ENCODE data around the gene WDR90. TPM values are rescaled to one million over a fixed set of nuclear protein-coding genes. Genes with fewer than 3 reads are reported as not detected.

The WDR90 gene
- total and polyA plus RNA-seq, 8 donors: 14.7 to 91.3 (median 22.3) TPM

DNA sequence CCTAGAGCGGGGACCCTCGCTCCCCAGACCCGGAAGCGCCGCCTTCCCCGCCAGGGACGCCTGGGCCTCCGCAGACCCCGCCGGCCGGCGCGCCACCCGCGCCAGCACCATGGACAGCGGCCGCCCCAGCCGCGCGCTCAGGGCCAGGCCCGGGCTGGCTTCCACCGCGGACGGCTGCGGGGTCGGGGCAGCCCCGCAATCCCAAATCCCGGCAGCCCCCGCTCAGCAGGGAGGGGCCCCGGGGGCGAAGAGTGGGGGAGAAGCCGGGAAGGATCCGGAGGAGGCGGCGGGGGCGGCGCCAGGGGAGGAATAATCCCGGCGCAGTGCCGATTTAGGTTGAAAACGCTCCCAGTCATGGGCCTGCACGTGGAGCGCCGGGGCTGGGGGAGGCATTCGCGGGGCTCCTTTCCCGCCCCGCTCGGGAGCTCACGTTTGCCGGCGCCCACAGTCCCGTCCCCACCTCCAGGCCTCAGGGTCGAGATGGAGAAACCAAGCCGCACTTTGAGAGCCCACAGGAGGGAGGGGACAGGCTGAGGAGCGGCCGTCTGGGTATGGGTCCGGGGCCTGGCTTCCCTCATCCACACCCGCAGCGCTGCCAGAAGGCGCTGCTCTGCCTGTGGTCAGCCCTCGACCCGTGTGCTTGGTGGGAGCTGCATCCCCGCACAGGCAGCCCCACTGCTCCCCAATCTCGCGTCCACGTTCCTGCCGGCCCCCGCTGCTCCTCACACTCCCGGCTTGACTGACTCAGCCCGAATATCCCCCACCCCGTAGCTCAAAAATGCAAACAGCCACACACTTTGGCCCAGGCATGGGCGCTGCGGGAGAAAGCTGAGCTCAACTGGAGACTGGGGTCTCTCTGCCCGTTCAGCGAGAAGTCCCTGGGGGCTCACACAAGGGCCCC lies 51.8 kb downstream of the WDR90 start:
- Histone ChIP-seq H3K4me1 (peaks cover 0 to under 1% (median 0%) of the 10 kb centered on the region in 3 donors), H3K36me3 (no peaks in the 10 kb centered on the region), H3K27ac (no peak overlapping the region), H3K9me3 (no peaks in the 10 kb centered on the region), H3K4me3 (peak overlapping the region in 1 of 4 donors; percentile 14), H3K27me3 (peaks cover 0 to 47% (median 14%) of the 10 kb centered on the region in 4 donors)
- intact Hi-C loops (cut with DNase I): loop anchor here in 1 of 3 donors (10.0 kb wide), 1 partner anchor 84 kb away; the partner anchor contains the start of genes CHTF18 and RPUSD1
- FAIRE-seq (no peak), ATAC-seq (peak; percentile 66 to 85 (median 72)), DNase-seq (peak in 2 of 6 donors; percentile 46 to 85)
- TF ChIP-seq, protein P1, sequence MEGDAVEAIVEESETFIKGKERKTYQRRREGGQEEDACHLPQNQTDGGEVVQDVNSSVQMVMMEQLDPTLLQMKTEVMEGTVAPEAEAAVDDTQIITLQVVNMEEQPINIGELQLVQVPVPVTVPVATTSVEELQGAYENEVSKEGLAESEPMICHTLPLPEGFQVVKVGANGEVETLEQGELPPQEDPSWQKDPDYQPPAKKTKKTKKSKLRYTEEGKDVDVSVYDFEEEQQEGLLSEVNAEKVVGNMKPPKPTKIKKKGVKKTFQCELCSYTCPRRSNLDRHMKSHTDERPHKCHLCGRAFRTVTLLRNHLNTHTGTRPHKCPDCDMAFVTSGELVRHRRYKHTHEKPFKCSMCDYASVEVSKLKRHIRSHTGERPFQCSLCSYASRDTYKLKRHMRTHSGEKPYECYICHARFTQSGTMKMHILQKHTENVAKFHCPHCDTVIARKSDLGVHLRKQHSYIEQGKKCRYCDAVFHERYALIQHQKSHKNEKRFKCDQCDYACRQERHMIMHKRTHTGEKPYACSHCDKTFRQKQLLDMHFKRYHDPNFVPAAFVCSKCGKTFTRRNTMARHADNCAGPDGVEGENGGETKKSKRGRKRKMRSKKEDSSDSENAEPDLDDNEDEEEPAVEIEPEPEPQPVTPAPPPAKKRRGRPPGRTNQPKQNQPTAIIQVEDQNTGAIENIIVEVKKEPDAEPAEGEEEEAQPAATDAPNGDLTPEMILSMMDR (IDR thresholded peaks at IDR 0.05): no peak
- 6 to 8% methylated on average over 52 to 76 of the region's 76 CpGs for WGBS, 2 donors

DNA sequence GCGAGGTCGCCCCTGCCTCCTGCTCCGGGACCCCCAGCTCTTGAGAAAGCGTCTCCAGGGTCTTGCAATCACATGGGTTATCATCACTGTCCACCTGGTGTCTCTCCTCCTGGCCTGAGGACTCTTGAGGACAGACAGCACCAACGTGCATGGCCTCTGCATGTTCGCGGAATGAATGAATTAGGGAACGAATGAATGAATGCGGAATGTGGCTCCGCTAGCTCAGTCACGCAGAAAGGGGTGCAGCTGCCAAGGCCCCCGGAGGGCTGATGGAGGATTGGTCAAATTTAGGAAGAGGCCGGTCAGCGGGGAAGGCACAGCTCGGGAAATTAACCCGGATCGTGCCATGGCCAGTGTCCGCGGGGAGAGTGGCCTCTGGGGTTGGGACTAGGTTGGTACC lies 53.2 kb downstream of the WDR90 start:
- Histone ChIP-seq H3K27me3 (peaks cover 0 to 40% (median 14%) of the 10 kb centered on the region in 4 donors), H3K4me3 (no peak overlapping the region), H3K9me3 (no peaks in the 10 kb centered on the region), H3K27ac (no peak overlapping the region), H3K36me3 (no peaks in the 10 kb centered on the region), H3K4me1 (no peaks in the 10 kb centered on the region)
- TF ChIP-seq, protein P1 (IDR thresholded peaks at IDR 0.05): no peak
- ATAC-seq (no peak), FAIRE-seq (no peak), DNase-seq (no peak)
- intact Hi-C loops (cut with DNase I): loop anchor here in 1 of 3 donors (10.0 kb wide), 1 partner anchor 82 kb away; the partner anchor contains the start of genes CHTF18 and RPUSD1
- 68 to 78% methylated on average over 19 of the region's 19 CpGs for WGBS, 2 donors

DNA sequence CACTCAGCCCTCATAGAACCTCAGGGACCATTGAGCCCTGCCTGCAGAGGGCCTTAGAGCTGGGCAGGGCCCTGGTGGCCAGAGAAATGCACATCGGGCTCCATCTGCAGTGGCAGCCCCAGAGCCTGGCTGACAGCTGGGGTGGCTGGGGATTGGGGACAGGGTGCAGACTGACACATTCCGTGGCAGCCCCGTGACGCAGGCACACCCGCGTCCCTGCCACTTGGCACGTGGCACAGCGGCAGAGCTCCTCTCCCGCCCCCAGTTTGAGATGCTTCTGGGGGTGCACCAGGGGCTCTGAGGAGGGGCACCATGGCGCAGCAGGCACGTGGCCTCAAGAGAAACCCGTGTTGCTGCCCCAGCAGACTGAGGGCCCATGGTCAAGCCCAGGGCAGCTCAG lies 54.2 kb downstream of the WDR90 start:
- FAIRE-seq (no peak), ATAC-seq (no peak), DNase-seq (no peak)
- TF ChIP-seq, protein P1 (IDR thresholded peaks at IDR 0.05): no peak
- Histone ChIP-seq H3K36me3 (no peaks in the 10 kb centered on the region), H3K27me3 (peaks cover 0 to 46% (median 14%) of the 10 kb centered on the region in 4 donors), H3K9me3 (no peaks in the 10 kb centered on the region), H3K27ac (no peak overlapping the region), H3K4me3 (no peak overlapping the region), H3K4me1 (no peaks in the 10 kb centered on the region)
- intact Hi-C loops (cut with DNase I): loop anchor here in 1 of 3 donors (10.0 kb wide), 1 partner anchor 81 kb away; the partner anchor contains the start of genes CHTF18 and RPUSD1
- 68 to 70% methylated on average over 10 to 12 of the region's 12 CpGs for WGBS, 2 donors

DNA sequence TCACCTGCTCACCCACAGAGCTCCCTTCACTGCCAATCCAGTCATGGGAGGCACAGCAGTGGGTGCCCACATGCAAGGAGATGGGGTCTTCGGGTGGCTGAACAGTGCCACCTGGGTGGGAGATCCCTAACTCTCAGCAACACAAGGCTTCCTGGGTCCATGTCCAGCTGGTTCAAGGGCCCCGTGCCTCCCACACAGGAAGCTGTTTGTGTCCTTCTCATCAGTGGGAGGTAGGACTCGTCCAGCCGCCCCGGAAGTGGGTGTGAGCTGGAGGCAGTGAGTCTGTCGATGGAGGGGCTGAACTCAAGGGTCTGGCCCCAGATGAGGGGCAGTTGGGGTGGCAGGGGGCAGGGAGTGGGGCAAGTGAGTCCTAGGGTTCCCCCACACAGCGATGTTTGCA lies 54.9 kb downstream of the WDR90 start:
- peaks cover 0 to 46% (median 14%) of the 10 kb centered on the region in 4 donors for H3K27me3 ChIP-seq
- H3K9me3 ChIP-seq: no peaks in the 10 kb centered on the region
- H3K4me3 ChIP-seq: no peak overlapping the region
- 48 to 70% methylated on average over 7 of the region's 7 CpGs for WGBS, 2 donors
- intact Hi-C loops (cut with DNase I): loop anchor here in 1 of 3 donors (10.0 kb wide), 1 partner anchor 81 kb away; the partner anchor contains the start of genes CHTF18 and RPUSD1
- TF ChIP-seq, protein P1 (IDR thresholded peaks at IDR 0.05): no peak
- no peaks in the 10 kb centered on the region for H3K4me1 ChIP-seq
- FAIRE-seq: no peak
- no peak overlapping the region for H3K27ac ChIP-seq
- H3K36me3 ChIP-seq: no peaks in the 10 kb centered on the region
- ATAC-seq: no peak
- DNase-seq: no peak
